22Rv1 (cell line): Measurements from ENCODE around the gene TLE1.

Experiments used
- H3K27ac ChIP-seq: fragments of 450-650 bp; 2 replicates; pipeline ENCODE4 v1.5.1; 2017
- ZFX ChIP-seq: fragments of 450-650 bp; IDR thresholded peaks from 2 replicates; pipeline ENCODE4 v1.6.1; 2017; ENCODE audit warnings: antibody characterized with exemption, borderline replicate concordance
- TF ChIP-seq, protein P1 (sequence below): fragments of 450-650 bp; IDR thresholded peaks from 2 replicates; pipeline ENCODE4 v1.5.1; 2017; ENCODE audit warnings: mild to moderate bottlenecking

Gene TLE1

DNA sequence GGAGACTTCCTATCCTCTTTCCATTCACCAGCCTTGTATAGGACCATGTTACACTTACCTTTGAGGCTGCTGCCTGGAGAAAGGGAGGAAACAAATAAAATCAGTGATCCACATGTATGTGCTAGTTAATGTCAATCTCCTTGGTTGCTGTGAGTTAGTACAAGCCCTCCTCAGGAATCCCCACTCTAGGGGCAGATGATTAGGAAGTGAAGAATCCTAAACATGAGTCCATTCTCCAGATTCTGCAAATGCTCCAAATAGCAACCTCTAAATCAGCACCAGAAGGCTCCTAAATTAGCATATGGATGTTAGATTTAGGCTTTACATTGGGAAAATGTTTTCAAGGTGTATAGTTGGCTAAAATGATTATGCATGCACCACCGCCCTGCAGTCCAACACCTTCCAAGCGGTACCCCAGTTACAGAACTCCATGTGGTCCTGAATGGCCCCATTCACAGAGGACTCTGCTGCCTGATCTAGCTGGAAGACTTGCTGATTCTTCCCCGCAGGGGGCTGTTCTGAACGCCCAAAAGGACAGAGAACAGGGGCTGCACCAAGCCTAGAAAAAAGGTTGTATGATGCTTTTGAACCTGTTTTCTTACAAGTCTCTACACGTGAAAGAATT is 123.2 kb downstream of the TLE1 start:
- no peak overlapping the region for H3K27ac ChIP-seq
- TF ChIP-seq, protein P1, sequence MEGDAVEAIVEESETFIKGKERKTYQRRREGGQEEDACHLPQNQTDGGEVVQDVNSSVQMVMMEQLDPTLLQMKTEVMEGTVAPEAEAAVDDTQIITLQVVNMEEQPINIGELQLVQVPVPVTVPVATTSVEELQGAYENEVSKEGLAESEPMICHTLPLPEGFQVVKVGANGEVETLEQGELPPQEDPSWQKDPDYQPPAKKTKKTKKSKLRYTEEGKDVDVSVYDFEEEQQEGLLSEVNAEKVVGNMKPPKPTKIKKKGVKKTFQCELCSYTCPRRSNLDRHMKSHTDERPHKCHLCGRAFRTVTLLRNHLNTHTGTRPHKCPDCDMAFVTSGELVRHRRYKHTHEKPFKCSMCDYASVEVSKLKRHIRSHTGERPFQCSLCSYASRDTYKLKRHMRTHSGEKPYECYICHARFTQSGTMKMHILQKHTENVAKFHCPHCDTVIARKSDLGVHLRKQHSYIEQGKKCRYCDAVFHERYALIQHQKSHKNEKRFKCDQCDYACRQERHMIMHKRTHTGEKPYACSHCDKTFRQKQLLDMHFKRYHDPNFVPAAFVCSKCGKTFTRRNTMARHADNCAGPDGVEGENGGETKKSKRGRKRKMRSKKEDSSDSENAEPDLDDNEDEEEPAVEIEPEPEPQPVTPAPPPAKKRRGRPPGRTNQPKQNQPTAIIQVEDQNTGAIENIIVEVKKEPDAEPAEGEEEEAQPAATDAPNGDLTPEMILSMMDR = no peak
- TF ChIP-seq ZFX = no peak

DNA sequence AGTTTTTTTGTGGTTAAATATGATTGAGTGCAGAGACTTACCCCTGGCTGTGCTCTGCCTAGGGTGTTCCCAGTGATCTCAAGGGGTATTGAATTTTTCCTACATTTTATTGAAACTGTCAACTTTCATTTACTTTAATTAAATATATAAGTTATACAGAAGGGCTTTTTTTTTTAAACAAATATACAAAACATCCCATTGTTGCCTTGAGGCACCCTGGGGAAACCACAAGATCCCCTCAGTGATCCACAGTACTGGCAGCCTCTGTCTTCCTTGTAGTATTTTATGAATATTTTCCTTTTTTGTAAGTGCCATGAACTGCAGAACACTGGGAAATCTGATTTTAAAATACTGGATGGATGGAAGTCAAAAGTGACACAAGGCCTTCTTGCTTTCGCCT is 123.7 kb downstream of the TLE1 start:
- no peak overlapping the region for H3K27ac ChIP-seq
- no peak for TF ChIP-seq ZFX
- TF ChIP-seq, protein P1 = no peak

DNA sequence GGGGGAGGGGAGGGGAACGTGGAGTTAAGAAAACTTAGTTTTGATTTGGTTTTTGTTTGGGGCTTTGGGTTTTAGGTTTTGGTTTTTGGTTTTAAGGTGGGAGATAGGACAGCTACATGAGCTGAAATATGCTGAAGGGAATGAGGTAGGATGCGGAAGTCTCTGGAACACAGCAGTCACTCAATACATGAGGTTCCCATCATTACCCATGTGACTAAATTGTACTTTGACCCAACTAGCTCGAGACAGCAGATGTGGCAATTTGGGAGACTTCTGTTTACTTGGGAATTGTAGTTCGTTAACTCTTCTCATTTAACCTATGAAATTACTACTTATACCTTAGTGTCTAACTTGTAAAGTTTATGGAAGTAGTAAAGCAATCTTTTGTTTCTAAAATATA is 124.2 kb downstream of the TLE1 start:
- no peak overlapping the region for H3K27ac ChIP-seq
- no peak for TF ChIP-seq ZFX
- TF ChIP-seq, protein P1 = no peak

DNA sequence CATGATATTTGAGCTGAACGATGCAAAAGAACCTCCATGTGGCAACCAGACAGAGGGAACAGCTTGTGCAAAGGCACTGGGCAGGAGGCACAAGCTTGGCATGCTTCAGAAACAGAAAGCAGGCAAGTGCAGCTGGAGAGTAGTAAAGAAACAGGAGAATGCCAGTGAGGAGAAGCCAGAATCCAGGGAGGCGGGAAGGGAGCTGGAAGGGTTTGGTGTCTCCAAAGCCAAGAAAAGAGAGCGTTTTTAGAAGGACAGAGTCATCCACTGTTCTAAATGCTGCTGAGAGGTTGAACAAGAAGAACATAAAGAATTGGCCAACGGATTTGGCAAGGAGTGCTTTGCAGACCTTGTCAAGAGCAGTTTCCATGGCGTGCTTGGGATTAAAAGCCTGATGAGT is 124.7 kb downstream of the TLE1 start:
- TF ChIP-seq ZFX = no peak
- TF ChIP-seq, protein P1 = no peak
- no peak overlapping the region for H3K27ac ChIP-seq

DNA sequence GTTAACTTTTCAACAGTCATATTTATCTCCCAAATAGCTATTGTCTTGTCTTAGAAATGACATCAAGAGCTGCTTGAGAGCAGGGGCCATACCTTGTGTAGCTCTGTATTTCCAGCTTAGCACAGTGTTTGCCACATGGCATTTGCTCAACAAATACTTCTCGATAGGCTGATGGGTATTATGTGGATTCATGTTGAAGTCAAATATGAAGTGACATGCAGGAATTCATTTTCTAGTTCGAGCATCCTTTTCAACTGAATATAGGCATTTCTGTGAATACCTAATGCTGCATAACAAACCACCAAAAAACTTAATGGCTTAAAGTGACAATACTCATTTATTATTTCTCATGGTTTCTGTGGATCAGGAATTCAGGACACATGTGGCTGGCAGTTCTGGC is 125.6 kb downstream of the TLE1 start:
- no peak for TF ChIP-seq ZFX
- TF ChIP-seq, protein P1 = no peak
- no peak overlapping the region for H3K27ac ChIP-seq

DNA sequence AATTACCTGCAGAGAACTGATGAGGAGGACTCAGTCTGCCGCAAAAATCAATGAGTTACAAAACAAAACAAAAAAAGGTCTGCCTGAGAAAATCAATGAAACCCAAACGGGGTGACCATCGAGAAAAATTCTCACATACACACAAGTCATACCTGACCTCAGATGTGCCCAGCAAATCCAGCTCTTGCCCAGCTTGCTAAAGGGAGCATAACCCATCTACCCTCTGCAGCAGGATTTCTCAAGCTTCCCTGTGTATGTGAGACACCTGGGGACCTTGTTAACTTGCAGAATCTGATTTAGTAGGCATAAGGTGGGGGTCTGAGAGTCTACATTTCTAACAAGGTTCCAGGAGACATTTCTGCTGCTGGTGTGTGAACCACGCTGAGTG is 126.3 kb downstream of the TLE1 start:
- H3K27ac ChIP-seq = no peak overlapping the region
- TF ChIP-seq ZFX = no peak
- TF ChIP-seq, protein P1 = no peak

DNA sequence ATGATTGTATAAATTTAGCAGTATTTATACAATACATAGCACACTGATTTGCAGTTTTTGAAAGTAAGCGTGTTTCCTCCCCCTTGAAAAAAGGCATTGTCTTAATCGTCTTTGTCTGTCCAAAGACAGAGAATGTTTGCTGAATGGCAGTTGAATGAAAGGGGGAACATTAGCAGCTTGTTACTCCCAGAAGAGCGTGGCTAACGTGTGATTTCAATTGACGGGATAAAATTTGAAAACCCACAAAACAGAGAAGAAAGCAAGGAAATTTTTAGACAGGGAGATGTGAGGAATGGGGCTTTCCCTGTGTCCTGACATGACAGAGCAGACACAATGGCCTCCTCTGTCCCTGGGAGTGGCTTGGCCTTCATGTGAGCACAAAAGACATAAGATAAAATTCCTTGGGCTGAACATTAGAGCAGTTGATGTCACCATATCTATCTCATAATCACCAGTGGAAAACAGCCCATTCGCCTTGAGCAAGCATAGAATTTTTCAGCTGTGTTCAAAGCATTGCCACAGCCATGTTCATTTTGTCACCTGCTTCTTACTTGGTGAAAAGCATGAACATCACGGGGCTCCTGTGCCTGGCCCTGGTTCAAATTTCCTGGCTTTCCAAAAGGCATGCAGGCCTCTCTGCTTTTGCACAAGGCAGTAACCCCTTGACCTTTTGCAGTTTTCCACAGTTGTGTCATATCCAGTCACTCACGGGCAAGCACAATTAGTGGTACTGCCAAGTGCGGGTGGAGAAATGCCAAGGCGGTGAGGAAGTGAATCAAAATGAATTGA is 126.9 kb downstream of the TLE1 start:
- H3K27ac ChIP-seq = no peak overlapping the region
- TF ChIP-seq, protein P1 = no peak
- no peak for TF ChIP-seq ZFX
